K562 (cell line): ENCODE results near the gene F12.

Source experiments
- KAT8 ChIP-seq: fragments of 450-650 bp; IDR thresholded peaks from 2 replicates; pipeline ENCODE4 v1.6.1; 2016; ENCODE audit warnings: low read depth, mild to moderate bottlenecking
- NFATC3 ChIP-seq: fragments of 450-650 bp; IDR thresholded peaks from 2 replicates; pipeline ENCODE4 v1.6.1; 2017; ENCODE audit warnings: mild to moderate bottlenecking
- RNF2 ChIP-seq: sonication (generic); IDR thresholded peaks from 2 replicates; pipeline ENCODE4 v1.6.1; 2016
- TF ChIP-seq, protein P1 (sequence below): IDR thresholded peaks from 2 replicates; pipeline ENCODE4 v1.6.1; 2011; ENCODE audit not compliant: insufficient read length; ENCODE audit errors: extremely low read depth
- TF ChIP-seq, protein P2 (sequence below), 3 experiments: IDR thresholded peaks in 2 of 3; conservative IDR thresholded peaks in 1 of 3; 2 replicates each; pipeline ENCODE4 v1.5.1; 2011 to 2012; ENCODE audit warnings: low read length in 3 of 3, mild to moderate bottlenecking in 3 of 3, control low read depth in 2 of 3, improper control_type of control experiment in 1 of 3, inconsistent platforms in 1 of 3, low read depth in 1 of 3, mixed read lengths in 1 of 3, moderate library complexity in 1 of 3; ENCODE audit not compliant: insufficient read depth in 2 of 3
- TF ChIP-seq, protein P3 (sequence below): sonication (generic); formaldehyde crosslinking; IDR thresholded peaks from 2 replicates; pipeline ENCODE4 v1.8.1; 2022; ENCODE audit warnings: missing genetic modification reagents

DNA sequence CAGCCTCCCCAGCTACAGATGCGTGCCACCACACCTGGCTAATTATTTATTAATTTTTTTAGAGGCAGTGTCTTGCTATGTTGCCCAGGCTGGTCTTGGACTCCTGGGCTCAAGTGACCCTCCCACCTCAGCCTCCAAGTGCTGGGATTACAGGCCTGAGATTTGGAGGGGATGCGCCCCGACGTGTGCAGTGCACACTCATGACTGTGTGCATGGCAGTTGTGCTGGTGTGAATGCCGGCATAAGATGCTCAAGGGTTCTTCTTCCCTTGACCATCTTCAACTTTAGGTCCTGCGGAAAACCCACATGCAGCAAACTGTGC, 28.6 kb downstream of the F12 start:
- TF ChIP-seq, protein P1, sequence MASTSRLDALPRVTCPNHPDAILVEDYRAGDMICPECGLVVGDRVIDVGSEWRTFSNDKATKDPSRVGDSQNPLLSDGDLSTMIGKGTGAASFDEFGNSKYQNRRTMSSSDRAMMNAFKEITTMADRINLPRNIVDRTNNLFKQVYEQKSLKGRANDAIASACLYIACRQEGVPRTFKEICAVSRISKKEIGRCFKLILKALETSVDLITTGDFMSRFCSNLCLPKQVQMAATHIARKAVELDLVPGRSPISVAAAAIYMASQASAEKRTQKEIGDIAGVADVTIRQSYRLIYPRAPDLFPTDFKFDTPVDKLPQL = no peak
- TF ChIP-seq KAT8 (no peak), NFATC3 (no peak), RNF2 (no peak)
- TF ChIP-seq, protein P2, sequence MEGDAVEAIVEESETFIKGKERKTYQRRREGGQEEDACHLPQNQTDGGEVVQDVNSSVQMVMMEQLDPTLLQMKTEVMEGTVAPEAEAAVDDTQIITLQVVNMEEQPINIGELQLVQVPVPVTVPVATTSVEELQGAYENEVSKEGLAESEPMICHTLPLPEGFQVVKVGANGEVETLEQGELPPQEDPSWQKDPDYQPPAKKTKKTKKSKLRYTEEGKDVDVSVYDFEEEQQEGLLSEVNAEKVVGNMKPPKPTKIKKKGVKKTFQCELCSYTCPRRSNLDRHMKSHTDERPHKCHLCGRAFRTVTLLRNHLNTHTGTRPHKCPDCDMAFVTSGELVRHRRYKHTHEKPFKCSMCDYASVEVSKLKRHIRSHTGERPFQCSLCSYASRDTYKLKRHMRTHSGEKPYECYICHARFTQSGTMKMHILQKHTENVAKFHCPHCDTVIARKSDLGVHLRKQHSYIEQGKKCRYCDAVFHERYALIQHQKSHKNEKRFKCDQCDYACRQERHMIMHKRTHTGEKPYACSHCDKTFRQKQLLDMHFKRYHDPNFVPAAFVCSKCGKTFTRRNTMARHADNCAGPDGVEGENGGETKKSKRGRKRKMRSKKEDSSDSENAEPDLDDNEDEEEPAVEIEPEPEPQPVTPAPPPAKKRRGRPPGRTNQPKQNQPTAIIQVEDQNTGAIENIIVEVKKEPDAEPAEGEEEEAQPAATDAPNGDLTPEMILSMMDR (IDR thresholded peaks at IDR 0.05 in 2 of 3, conservative IDR thresholded peaks at IDR 0.05 in 1 of 3; ENCODE audit: insufficient read depth in 2 of 3, low read depth in 1 of 3, low read length in 3 of 3) = no peak
- TF ChIP-seq, protein P3, sequence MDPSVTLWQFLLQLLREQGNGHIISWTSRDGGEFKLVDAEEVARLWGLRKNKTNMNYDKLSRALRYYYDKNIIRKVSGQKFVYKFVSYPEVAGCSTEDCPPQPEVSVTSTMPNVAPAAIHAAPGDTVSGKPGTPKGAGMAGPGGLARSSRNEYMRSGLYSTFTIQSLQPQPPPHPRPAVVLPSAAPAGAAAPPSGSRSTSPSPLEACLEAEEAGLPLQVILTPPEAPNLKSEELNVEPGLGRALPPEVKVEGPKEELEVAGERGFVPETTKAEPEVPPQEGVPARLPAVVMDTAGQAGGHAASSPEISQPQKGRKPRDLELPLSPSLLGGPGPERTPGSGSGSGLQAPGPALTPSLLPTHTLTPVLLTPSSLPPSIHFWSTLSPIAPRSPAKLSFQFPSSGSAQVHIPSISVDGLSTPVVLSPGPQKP (CRISPR knock-in tag) = no peak
